ENCODE measurements around the gene PRSS57.

GRCh38 chr19:647566-648284 is 47.5 kb downstream of the PRSS57 start:
- TF ChIP-seq POLR2AphosphoS5 (IDR thresholded peaks at IDR 0.05) (no peak), POLR2A (IDR thresholded peaks at IDR 0.05; ENCODE audit: low read depth) (no peak), EP300 (IDR thresholded peaks at IDR 0.05) (no peak)
- TF ChIP-seq, protein P1, sequence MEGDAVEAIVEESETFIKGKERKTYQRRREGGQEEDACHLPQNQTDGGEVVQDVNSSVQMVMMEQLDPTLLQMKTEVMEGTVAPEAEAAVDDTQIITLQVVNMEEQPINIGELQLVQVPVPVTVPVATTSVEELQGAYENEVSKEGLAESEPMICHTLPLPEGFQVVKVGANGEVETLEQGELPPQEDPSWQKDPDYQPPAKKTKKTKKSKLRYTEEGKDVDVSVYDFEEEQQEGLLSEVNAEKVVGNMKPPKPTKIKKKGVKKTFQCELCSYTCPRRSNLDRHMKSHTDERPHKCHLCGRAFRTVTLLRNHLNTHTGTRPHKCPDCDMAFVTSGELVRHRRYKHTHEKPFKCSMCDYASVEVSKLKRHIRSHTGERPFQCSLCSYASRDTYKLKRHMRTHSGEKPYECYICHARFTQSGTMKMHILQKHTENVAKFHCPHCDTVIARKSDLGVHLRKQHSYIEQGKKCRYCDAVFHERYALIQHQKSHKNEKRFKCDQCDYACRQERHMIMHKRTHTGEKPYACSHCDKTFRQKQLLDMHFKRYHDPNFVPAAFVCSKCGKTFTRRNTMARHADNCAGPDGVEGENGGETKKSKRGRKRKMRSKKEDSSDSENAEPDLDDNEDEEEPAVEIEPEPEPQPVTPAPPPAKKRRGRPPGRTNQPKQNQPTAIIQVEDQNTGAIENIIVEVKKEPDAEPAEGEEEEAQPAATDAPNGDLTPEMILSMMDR (IDR thresholded peaks at IDR 0.05): no peak
